IPS-NIHi7 (cell line): ENCODE results near the gene HES3.

Experiments
- DNase-seq: peaks from one replicate; pipeline ENCODE4 v3.0.0; 2012; ENCODE audit warnings: mixed read lengths; ENCODE audit errors: extremely low spot score

The HES3 gene

DNA sequence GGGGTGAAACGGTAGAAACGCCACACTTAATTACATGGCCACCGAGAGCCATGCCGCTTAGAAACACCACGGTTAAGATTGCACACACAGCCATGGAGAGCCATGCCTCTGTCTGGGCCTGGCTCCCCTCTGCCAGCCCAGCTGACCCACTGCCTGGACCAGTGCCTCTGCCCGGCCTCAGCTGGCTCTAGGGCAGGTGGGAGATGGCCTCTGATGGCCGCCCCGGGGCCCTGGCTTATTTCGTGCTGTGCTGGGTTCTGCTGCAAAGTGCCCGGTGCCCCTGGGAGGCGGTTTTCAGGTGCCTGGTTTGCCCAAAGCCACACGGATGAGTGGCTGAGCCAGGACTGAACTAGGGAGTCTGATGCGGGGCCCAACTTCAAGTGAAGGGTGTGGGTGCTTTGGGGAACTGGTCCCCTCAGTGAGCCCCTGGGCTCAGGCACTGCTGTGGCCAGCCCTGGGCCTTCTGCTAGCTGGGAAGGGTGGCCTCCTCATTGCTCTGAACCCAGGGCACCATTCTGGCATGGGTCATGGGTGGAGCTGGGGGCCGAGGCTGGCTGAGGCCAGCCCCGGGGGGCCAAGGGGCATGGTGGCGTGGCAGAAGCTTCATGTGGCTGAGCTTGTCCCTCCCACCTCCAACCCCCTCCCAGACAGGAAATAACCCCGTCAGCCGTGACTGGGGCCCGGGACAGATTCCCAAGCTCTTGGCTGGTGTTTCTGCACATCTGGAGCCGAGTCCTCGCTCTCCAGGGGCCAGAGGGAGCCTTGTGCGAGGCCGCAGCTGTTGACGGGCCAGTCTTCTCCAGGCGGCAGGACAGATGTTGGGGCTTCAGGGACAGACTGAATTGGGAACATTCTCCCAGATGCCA, 18.8 kb downstream of the HES3 start:
- no peak for DNase-seq

GRCh38 chr1:6263716-6264115, 19.7 kb downstream of the HES3 start:
- DNase-seq, result no peak

GRCh38 chr1:6265151-6265550, 21.2 kb downstream of the HES3 start:
- DNase-seq, result no peak

- no peak for DNase-seq
Measured at GRCh38 chr1:6266641-6267040, 22.7 kb downstream of the HES3 start.

GRCh38 chr1:6267686-6268322, 23.8 kb downstream of the HES3 start:
- DNase-seq, result no peak

DNA sequence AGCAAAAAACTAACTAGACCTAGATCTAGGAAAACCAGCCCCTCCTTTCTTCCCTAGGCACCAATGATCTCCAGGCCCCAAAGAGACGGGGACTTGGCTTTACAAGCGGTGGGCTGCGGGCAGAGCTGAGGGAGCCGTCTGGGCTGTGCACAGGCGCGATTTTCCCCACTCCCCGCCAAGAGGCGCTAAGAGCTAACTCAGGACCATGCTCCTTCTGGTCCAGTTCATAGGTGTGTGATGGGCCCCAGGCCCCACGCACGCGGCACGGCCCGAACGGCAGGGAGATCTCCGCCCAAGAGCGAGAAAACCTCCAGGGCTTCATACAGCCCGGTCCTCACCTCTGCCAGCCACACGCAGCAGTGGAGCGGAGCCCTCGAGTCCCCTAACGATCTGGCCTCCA, 24.4 kb downstream of the HES3 start:
- DNase-seq, result no peak

GRCh38 chr1:6269296-6269695, 25.3 kb downstream of the HES3 start:
- DNase-seq, result no peak

DNA sequence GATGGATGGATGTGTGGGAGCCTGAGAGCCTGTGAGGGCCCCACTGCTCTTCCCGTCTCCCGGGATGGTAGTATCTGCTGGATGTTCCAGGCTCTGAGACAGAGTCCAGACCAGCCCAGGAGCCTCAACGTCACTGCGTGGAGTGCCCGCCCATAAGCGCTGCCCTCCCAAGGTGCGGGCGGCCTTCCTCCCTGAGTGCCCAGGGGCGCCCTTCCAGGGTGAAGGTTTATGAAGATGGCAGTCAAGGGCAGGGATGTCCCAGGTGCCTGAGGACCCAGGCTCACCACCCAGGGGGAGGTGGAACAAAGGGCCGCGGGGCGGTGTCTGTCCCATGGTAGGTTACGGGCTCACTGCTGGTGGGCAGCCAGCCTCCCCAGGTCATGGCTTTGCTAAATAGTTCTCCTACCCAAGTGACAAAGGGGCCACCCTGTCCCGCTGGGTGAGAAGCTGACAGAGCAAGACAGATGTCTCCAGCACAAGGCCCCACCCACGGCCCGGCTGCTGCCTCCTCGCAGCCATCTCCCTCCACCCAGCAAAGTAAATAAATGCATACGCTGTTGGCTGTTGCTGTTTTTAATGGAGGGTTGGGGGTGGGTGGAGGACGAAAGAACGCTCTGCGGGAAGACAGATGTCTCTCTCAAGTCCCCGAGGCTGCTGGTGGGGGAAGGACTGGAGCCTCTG, 25.9 kb downstream of the HES3 start:
- no peak for DNase-seq

GRCh38 chr1:6270401-6270800, 26.4 kb downstream of the HES3 start:
- no peak for DNase-seq

- DNase-seq, result no peak
Measured at GRCh38 chr1:6271006-6271405, 27.0 kb downstream of the HES3 start.

DNA sequence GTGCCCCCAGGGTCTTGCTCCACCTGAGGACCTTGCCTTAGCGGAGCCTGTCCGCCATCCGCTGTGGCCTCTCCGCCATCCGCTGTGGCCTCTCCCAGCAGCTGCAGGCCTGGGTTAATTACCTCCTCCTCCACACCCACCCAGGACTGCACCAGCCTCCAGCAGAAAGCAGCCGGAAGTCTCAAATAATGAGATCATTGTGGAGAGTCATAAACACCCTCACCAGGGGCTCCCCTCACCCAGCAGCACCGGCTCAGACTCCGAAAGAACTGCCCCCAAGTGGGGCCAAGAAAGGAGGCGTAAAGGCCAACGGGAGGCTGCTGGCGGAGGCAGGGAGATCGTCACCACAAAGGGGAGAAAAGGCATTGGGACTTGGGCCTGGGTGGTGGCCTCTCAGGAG, 27.6 kb downstream of the HES3 start:
- DNase-seq, result no peak

DNA sequence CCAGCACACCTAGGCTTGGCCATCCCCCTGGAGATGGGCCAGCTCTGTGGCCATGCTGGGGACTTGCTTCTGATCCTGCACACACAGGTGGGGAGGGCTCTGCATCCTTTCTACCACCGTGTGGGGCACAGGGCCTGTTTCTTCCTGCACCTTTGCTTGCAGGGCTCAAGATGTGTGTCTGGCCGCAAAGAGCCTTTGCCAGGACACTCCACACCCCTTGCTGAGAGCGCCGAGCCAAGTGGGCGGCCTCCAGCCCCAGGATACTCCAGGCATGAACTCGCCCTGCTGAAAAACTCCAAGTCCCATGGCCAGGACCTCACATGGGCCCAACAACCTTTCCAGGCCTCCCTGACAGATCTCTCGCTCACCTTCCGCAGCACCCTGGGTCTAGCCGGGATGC, 28.5 kb downstream of the HES3 start:
- DNase-seq, result no peak

GRCh38 chr1:6272868-6273267, 28.9 kb downstream of the HES3 start:
- DNase-seq, result peak; percentile 50

DNA sequence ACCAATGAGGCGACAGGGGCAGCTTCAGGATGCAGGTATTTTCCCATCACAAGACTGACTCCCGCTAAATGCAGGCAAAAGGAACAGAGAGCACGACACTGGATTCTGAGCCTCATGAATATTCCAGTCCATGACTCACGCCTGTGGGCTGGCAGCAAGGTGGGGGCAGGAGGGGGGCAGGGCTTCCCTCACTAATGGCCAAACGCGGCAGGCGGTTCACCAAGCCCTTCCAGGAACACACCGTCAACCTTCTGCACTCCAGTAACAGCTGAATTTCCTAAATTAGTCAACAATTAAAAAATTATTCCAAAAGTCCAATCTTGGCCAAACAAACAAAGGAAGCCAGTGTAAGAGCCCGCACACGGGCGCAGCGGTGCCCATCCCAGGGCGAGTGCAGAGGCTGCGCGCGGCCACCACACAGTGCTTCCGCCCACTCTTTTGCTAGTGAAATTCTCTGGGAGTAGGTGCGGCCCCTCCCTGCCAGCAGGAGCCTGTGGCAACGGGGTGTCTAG, 29.5 kb downstream of the HES3 start:
- peak; percentile 69 for DNase-seq

DNA sequence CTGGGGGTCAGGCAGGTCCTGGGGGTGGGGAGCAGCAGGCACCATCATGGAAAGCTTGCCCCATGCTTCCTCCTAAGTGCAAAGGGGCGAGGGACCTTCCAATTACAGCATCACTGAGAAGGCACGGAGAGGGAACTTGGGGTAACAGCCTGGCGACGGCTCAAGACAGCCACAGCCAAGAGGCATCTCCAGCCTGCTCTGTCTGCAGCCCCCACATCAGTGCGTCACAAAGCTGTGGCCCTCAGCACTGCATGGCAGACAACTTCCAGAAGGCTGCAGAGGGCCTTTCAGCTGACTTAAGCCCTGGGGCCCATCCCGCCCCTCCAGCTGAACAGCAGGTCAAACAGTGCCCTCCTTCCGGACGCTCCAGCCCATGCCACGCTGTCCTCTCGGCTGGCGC, 30.1 kb downstream of the HES3 start:
- DNase-seq, result no peak

GRCh38 chr1:6274622-6275139, 30.7 kb downstream of the HES3 start:
- no peak for DNase-seq

DNA sequence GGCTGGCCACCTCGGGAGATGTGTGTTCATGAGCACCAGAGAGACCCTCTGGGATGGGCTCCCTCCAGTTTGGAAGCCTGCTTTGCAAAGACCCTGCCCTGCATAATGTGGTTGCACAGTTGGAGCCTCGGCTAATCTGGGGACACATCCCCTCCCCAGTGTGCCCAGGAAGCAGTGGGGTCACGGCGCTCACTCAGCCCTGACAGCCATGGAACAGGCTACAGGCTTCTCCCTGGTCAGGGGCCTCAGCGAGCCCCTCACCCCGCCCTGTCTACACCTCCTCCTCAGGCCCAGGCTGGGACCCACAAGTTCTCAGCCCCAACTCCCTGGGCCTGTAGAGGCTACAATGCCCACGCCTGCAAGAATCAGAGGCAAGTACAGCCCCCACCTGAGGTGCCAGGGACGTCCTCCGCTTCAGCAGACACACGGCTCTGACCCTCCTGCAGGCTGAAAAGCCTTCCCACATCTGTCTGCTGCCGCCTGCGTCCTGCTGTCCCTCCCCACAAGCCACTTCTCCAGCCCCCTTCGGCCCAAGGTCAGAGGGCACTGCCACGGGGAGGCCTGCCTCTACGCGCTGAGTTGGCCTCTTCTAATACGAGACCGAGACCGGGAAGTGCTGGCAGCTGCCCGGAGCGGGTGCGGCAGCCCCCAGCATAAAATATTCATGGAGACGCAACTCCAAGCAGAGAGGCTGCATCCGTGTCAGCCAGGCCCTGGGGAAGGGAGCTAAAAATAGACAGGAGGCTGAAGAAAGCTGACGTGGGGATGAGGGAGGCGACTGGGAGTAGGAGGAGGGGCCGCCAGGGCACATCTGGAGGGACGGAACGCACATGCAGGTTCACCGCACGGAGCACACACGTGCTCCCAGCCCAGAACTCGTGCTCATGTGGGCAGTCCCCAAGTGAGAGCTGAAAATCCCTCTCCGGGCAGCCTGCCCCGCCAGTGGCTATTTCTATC, 32.1 kb downstream of the HES3 start:
- DNase-seq, result peak; percentile 41

- DNase-seq, result no peak
Measured at GRCh38 chr1:6276811-6277555, 33.0 kb downstream of the HES3 start.

- no peak for DNase-seq
Measured at GRCh38 chr1:6278263-6278662, 34.3 kb downstream of the HES3 start.

- DNase-seq, result no peak
Measured at GRCh38 chr1:6279066-6279465, 35.1 kb downstream of the HES3 start.
